PC-9 (cell line): ENCODE data around the gene RIOK3. TPM values are rescaled to one million over a fixed set of nuclear protein-coding genes. Genes with fewer than 3 reads are reported as not detected.

Experiments used
- BruUV-seq: library from RNA; stranded (reverse); fragments of 400-500 nt; replicated peaks from 2 replicates; lab custom pipeline; 2021; lab: Mats Ljungman, UMichigan
- CTCF ChIA-PET: fragments of 300-600 bp; sonication (Branson Sonifier 250); formaldehyde crosslinking; loops from one replicate; lab custom pipeline; 2022; ENCODE audit warnings: antibody characterized with exemption; lab: Charles Lee
- POLR2A ChIA-PET: fragments of 300-600 bp; sonication (Branson Sonifier 250); formaldehyde crosslinking; loops from one replicate; lab custom pipeline; 2022; ENCODE audit warnings: antibody characterized with exemption; ENCODE audit not compliant: unreplicated experiment; lab: Charles Lee
- DNase-seq, 2 experiments: peaks; one replicate each; pipeline versions ENCODE4 v3.0.0 to v3.0.0-alpha.2; 2015 to 2022; ENCODE audit warnings: mixed read lengths in 1 of 2
- H2AFZ ChIP-seq: fragments of 200-600 bp; sonication (generic); 2 replicates; pipeline ENCODE4 v1.8.1; 2017; ENCODE audit warnings: antibody characterized with exemption
- H3F3A ChIP-seq: fragments of 200-600 bp; sonication (generic); 2 replicates; pipeline ENCODE4 v1.8.1; 2017; ENCODE audit warnings: antibody characterized with exemption, mild to moderate bottlenecking, low read depth; ENCODE audit not compliant: insufficient read depth
- H3K27ac ChIP-seq: fragments of 200-600 bp; sonication (generic); 2 replicates; pipeline ENCODE4 v1.6.1; 2016; ENCODE audit warnings: mixed run types
- H3K27me3 ChIP-seq: fragments of 200-600 bp; sonication (generic); 2 replicates; pipeline ENCODE4 v1.6.1; 2016; ENCODE audit warnings: low read depth, mixed run types; ENCODE audit not compliant: insufficient read depth
- H3K36me3 ChIP-seq: fragments of 200-600 bp; sonication (generic); 2 replicates; pipeline ENCODE4 v1.6.1; 2016; ENCODE audit warnings: low read depth, mixed run types
- H3K4me1 ChIP-seq: fragments of 200-600 bp; sonication (generic); replicated peaks from 2 replicates; pipeline ENCODE4 v1.6.1; 2016; ENCODE audit warnings: mixed run types; ENCODE audit not compliant: insufficient read depth
- H3K4me2 ChIP-seq: fragments of 200-600 bp; sonication (generic); 2 replicates; pipeline ENCODE4 v1.6.1; 2017; ENCODE audit warnings: mixed run types
- H3K4me3 ChIP-seq: fragments of 200-600 bp; sonication (generic); 2 replicates; pipeline ENCODE4 v1.6.1; 2016; ENCODE audit warnings: mixed run types
- H3K79me2 ChIP-seq: fragments of 200-600 bp; sonication (generic); 2 replicates; pipeline ENCODE4 v1.6.1; 2017; ENCODE audit warnings: low read depth, mixed run types
- H3K9me2 ChIP-seq: fragments of 200-600 bp; sonication (generic); 2 replicates; pipeline ENCODE4 v1.8.1; 2017; ENCODE audit warnings: mild to moderate bottlenecking; ENCODE audit not compliant: insufficient read depth
- H3K9me3 ChIP-seq: fragments of 200-600 bp; sonication (generic); 2 replicates; pipeline ENCODE4 v1.8.1; 2016; ENCODE audit warnings: low read depth; ENCODE audit not compliant: insufficient read depth
- H4K20me1 ChIP-seq: fragments of 200-600 bp; sonication (generic); 2 replicates; pipeline ENCODE4 v1.8.1; 2017; ENCODE audit not compliant: insufficient read depth
- EZH2 ChIP-seq: fragments of 200-600 bp; sonication (generic); IDR thresholded peaks from 2 replicates; pipeline ENCODE4 v1.8.0; 2017; ENCODE audit warnings: antibody characterized with exemption, low read depth
- intact Hi-C: fragments of 100-400 bp; cut with micrococcal nuclease; formaldehyde crosslinking; loops from one replicate; pipeline ENCODE4 v1.10.0; 2022; ENCODE audit not compliant: unreplicated experiment
- total RNA-seq: library from RNA; stranded (reverse); gene quantifications from 2 replicates; pipeline ENCODE4 v1.2.3, GENCODE V29; 2021
- TF ChIP-seq, protein P1 (sequence below): fragments of 200-600 bp; sonication (generic); conservative IDR thresholded peaks from 2 replicates; pipeline ENCODE4 v1.6.1; 2017; ENCODE audit warnings: mixed run types, antibody characterized with exemption, mild to moderate bottlenecking, moderate library complexity

Gene RIOK3
- total RNA-seq, 1 experiment from 2014 or later: 39.9 TPM

DNA sequence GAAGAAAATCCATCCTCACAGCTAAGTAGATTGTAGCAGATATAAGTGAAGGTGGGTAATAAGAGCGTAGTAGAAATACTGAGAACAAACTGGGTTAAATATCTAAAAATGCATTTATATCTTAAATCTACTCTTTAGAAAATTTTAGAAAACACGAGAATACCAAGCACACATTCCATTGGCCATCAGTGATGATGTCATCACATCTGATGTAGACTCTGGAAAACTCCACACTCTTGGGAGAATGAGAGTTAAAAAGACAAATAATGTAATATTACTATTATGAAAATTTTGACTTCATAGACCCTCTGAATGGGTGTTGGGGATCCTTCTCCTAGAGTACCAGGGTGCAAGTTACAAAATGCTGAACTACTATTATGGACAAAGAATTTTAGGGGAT is 3.7 kb downstream of the RIOK3 start:
- H3K4me3 ChIP-seq: no peak overlapping the region
- no peak for DNase-seq
- no peaks in the 10 kb centered on the region for H3K27me3 ChIP-seq
- H3K36me3 ChIP-seq: no peaks in the 10 kb centered on the region
- H3K4me2 ChIP-seq: no peak overlapping the region
- TF ChIP-seq, protein P1, sequence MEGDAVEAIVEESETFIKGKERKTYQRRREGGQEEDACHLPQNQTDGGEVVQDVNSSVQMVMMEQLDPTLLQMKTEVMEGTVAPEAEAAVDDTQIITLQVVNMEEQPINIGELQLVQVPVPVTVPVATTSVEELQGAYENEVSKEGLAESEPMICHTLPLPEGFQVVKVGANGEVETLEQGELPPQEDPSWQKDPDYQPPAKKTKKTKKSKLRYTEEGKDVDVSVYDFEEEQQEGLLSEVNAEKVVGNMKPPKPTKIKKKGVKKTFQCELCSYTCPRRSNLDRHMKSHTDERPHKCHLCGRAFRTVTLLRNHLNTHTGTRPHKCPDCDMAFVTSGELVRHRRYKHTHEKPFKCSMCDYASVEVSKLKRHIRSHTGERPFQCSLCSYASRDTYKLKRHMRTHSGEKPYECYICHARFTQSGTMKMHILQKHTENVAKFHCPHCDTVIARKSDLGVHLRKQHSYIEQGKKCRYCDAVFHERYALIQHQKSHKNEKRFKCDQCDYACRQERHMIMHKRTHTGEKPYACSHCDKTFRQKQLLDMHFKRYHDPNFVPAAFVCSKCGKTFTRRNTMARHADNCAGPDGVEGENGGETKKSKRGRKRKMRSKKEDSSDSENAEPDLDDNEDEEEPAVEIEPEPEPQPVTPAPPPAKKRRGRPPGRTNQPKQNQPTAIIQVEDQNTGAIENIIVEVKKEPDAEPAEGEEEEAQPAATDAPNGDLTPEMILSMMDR: no peak
- no peak for TF ChIP-seq EZH2
- H3K9me2 ChIP-seq: no peaks in the 10 kb centered on the region
- ChIA-PET POLR2A (no interaction called here), CTCF (no interaction called here)
- H3K4me1 ChIP-seq: peaks cover 33% of the 10 kb centered on the region
- peaks cover 86% of the 10 kb centered on the region for H3K79me2 ChIP-seq
- no peak overlapping the region for H2AFZ ChIP-seq
- H4K20me1 ChIP-seq: peaks cover 34% of the 10 kb centered on the region
- H3K9me3 ChIP-seq: no peaks in the 10 kb centered on the region
- BruUV-seq: no TSS peak
- H3K27ac ChIP-seq: no peak overlapping the region
- intact Hi-C loops: no loop called here
- H3F3A ChIP-seq: peaks cover 25% of the 10 kb centered on the region

DNA sequence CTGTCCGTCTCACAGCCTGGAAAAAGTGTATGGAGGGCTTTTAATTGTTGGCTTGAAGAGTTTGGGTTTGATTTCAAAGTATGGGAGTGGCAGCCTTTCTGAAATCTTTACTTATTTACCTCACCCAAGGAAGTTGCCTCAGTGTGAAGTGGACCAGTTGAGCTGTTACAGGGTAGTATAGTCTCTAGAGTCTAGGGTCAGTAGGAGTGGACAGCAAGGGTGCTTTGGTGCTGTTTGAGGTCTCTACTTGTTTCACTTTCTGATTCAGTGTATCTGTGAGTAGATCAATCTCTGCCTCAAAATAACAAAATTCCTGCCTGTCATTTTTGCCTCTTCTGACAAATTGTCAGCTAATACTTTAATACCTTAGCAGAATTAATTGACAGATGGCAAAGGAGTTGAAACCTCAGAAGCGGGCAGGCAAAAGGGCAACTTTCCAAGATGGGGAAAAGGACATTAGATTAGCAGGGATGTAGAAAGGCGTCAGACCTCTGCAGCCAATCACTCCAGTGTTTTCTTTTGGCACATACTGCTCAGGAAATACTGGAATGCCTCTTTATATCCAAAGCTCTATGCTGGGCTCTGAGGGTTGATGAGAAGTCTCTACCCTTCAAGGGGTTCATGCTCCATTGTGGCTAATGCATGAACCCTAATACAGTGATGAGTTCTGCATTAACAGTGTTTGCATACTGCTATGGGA is 5.9 kb downstream of the RIOK3 start:
- Histone ChIP-seq H3K79me2 (peaks cover 78% of the 10 kb centered on the region), H3K27ac (no peak overlapping the region), H3K36me3 (no peaks in the 10 kb centered on the region), H3F3A (peaks cover 9% of the 10 kb centered on the region; the same call in 1 of the 2 replicates), H3K9me2 (no peaks in the 10 kb centered on the region), H3K9me3 (no peaks in the 10 kb centered on the region), H3K4me1 (peaks cover 25% of the 10 kb centered on the region), H3K4me3 (no peak overlapping the region), H2AFZ (no peak overlapping the region), H3K4me2 (no peak overlapping the region), H3K27me3 (no peaks in the 10 kb centered on the region), H4K20me1 (peaks cover 39% of the 10 kb centered on the region)
- DNase-seq: no peak
- ChIA-PET POLR2A (interaction anchor here (0.6 kb wide), 2 partner anchors 16 to 36 kb away, joined by 6 read pairs; no protein-coding TSS in a partner anchor), CTCF (no interaction called here)
- BruUV-seq: no TSS peak
- TF ChIP-seq EZH2: no peak
- TF ChIP-seq, protein P1: no peak
- intact Hi-C loops: no loop called here

DNA sequence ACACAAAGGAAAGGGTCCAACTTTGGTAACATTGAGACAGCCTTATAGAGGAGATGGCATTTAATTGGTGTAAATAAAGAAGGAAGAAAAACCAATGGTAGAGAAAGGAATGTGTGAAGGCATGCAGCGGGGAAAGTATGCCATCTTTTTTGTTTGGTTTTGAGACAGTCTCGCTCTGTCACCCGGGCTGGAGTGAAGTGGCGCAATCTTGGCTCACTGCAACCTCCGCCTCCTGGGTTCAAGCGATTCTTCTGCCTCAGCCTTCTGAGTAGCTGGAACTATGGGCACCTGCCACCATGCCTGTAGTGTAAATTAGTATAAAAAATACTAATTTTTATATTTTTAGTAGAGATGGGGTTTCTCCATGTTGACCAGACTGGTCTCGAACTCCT is 6.4 kb downstream of the RIOK3 start:
- no TSS peak for BruUV-seq
- no peak for DNase-seq
- ChIA-PET CTCF (no interaction called here), POLR2A (interaction anchor here (0.6 kb wide), 1 partner anchor 17 kb away, joined by 6 read pairs; no protein-coding TSS in a partner anchor)
- no peak overlapping the region for H2AFZ ChIP-seq
- H3K79me2 ChIP-seq: peaks cover 72% of the 10 kb centered on the region
- H3K27me3 ChIP-seq: no peaks in the 10 kb centered on the region
- H3K4me3 ChIP-seq: no peak overlapping the region
- H3K9me2 ChIP-seq: no peaks in the 10 kb centered on the region
- H3K4me1 ChIP-seq: peaks cover 22% of the 10 kb centered on the region
- no peaks in the 10 kb centered on the region for H3K9me3 ChIP-seq
- no peak for TF ChIP-seq EZH2
- TF ChIP-seq, protein P1: no peak
- no peak overlapping the region for H3K27ac ChIP-seq
- peaks cover 39% of the 10 kb centered on the region for H4K20me1 ChIP-seq
- peaks cover 4% of the 10 kb centered on the region; the same call in 1 of the 2 replicates for H3F3A ChIP-seq
- no peaks in the 10 kb centered on the region for H3K36me3 ChIP-seq
- no peak overlapping the region for H3K4me2 ChIP-seq
- intact Hi-C loops: no loop called here
